PFSK-1 (cell line): ENCODE results near the gene HRH3.

Experiments
- FOXP2 ChIP-seq: optimal IDR thresholded peaks from 2 replicates; pipeline ENCODE3; 2011; ENCODE audit warnings: borderline replicate concordance, control low read depth, inconsistent platforms; ENCODE audit not compliant: insufficient read depth; ENCODE audit errors: extremely low read length, extremely low read depth
- POLR2AphosphoS5 ChIP-seq: IDR thresholded peaks from 2 replicates; pipeline ENCODE4 v1.6.1; 2012; ENCODE audit warnings: low read depth, mild to moderate bottlenecking, control low read depth, low read length, moderate library complexity
- REST ChIP-seq, 2 experiments: IDR thresholded peaks; 2 replicates each; pipeline versions ENCODE4 v1.6.1 to v1.8.0; 2011 to 2012; ENCODE audit warnings: low read depth in 2 of 2, low read length in 2 of 2, control low read depth in 1 of 2, inconsistent platforms in 1 of 2, mild to moderate bottlenecking in 1 of 2, moderate library complexity in 1 of 2; ENCODE audit not compliant: insufficient read depth in 1 of 2
- SIN3A ChIP-seq: IDR thresholded peaks from 2 replicates; pipeline ENCODE4 v1.6.1; 2012; ENCODE audit warnings: mild to moderate bottlenecking, low read length, moderate library complexity, borderline replicate concordance; ENCODE audit not compliant: insufficient read depth
- TAF1 ChIP-seq: IDR thresholded peaks from 2 replicates; pipeline ENCODE4 v1.6.1; 2012; ENCODE audit warnings: low read length, control low read depth, borderline replicate concordance; ENCODE audit not compliant: insufficient read depth

HRH3 gene

GRCh38 chr20:62252342-62252966 lies 32.4 kb upstream of the HRH3 start:
- no peak for TF ChIP-seq REST (IDR thresholded peaks at IDR 0.05; ENCODE audit: insufficient read depth in 1 of 2, low read depth in 2 of 2, low read length in 2 of 2)
- TF ChIP-seq TAF1, result no peak
- no peak for TF ChIP-seq SIN3A
- TF ChIP-seq FOXP2, result no peak
- TF ChIP-seq POLR2AphosphoS5, result no peak

GRCh38 chr20:62248890-62249560 lies 28.9 kb upstream of the HRH3 start:
- TF ChIP-seq POLR2AphosphoS5 (no peak), SIN3A (no peak), TAF1 (no peak), REST (IDR thresholded peaks at IDR 0.05; ENCODE audit: insufficient read depth in 1 of 2, low read depth in 2 of 2, low read length in 2 of 2) (no peak), FOXP2 (no peak)

- TF ChIP-seq REST (IDR thresholded peaks at IDR 0.05; ENCODE audit: insufficient read depth in 1 of 2, low read depth in 2 of 2, low read length in 2 of 2), result no peak
- TF ChIP-seq POLR2AphosphoS5, result no peak
- no peak for TF ChIP-seq TAF1
- TF ChIP-seq SIN3A, result no peak
- no peak for TF ChIP-seq FOXP2
Measured at GRCh38 chr20:62246872-62247652, 27.0 kb upstream of the HRH3 start.

- TF ChIP-seq REST (IDR thresholded peaks at IDR 0.05; ENCODE audit: insufficient read depth in 1 of 2, low read depth in 2 of 2, low read length in 2 of 2) (no peak), FOXP2 (no peak), SIN3A (no peak), POLR2AphosphoS5 (no peak), TAF1 (no peak)
Measured at GRCh38 chr20:62246431-62246830, 26.4 kb upstream of the HRH3 start.
